Measurements from ENCODE around the gene TAS2R40. TPM values are rescaled to one million over a fixed set of nuclear protein-coding genes. Genes with fewer than 3 reads are reported as not detected.

The TAS2R40 gene
- total RNA-seq, 2 donors from 2014 or later, result not detected

- Mint-ChIP-seq H3K4me1 (peaks cover 2% of the 10 kb centered on the region), H3K27me3 (ENCODE audit: insufficient read depth) (peaks cover 25% of the 10 kb centered on the region), H3K9me3 (peaks cover 19% of the 10 kb centered on the region), H3K4me3 (no peak overlapping the region), H3K27ac (no peak overlapping the region), H3K36me3 (ENCODE audit: low read depth) (no peaks in the 10 kb centered on the region)
- DNase-seq, result no peak
- peaks cover 13% of the 10 kb centered on the region for H3K27me3 ChIP-seq (ENCODE audit: control insufficient read depth, insufficient read depth, low read length, poor library complexity, severe bottlenecking)
- H3K4me3 ChIP-seq (ENCODE audit: low read length), result no peak overlapping the region
- no peaks in the 10 kb centered on the region for H3K36me3 ChIP-seq (ENCODE audit: control insufficient read depth, insufficient read depth, low read length)
- peaks cover 17% of the 10 kb centered on the region for H3K9me3 ChIP-seq (ENCODE audit: control insufficient read depth, low read length)
- TF ChIP-seq CTCF (conservative IDR thresholded peaks at IDR 0.05), result no peak
- H3K27ac ChIP-seq (ENCODE audit: low read depth, low read length), result no peak overlapping the region
- H3K9ac ChIP-seq (ENCODE audit: extremely low read depth, low read length, poor library complexity, severe bottlenecking), result no peak overlapping the region
- no peaks in the 10 kb centered on the region for H3K4me1 ChIP-seq (ENCODE audit: control insufficient read depth, insufficient read depth, low read length)
Observed at GRCh38 chr7:143237366-143237765, 15.5 kb downstream of the TAS2R40 start.

- Mint-ChIP-seq H3K36me3 (ENCODE audit: low read depth) (no peaks in the 10 kb centered on the region), H3K4me3 (no peak overlapping the region), H3K27ac (no peak overlapping the region), H3K4me1 (peaks cover 2% of the 10 kb centered on the region), H3K27me3 (ENCODE audit: insufficient read depth) (peaks cover 16% of the 10 kb centered on the region), H3K9me3 (peaks cover 19% of the 10 kb centered on the region)
- no peak overlapping the region for H3K9ac ChIP-seq (ENCODE audit: extremely low read depth, low read length, poor library complexity, severe bottlenecking)
- no peaks in the 10 kb centered on the region for H3K4me1 ChIP-seq (ENCODE audit: control insufficient read depth, insufficient read depth, low read length)
- WGBS, 2 experiments (ENCODE audit: insufficient coverage in 1 of 2, insufficient read length in 1 of 2), result 84 to 86% methylated on average over 1 of the region's 1 CpG
- H3K27me3 ChIP-seq (ENCODE audit: control insufficient read depth, insufficient read depth, low read length, poor library complexity, severe bottlenecking), result peaks cover 2% of the 10 kb centered on the region
- peaks cover 17% of the 10 kb centered on the region for H3K9me3 ChIP-seq (ENCODE audit: control insufficient read depth, low read length)
- H3K27ac ChIP-seq (ENCODE audit: low read depth, low read length), result no peak overlapping the region
- H3K36me3 ChIP-seq (ENCODE audit: control insufficient read depth, insufficient read depth, low read length), result no peaks in the 10 kb centered on the region
- TF ChIP-seq CTCF (conservative IDR thresholded peaks at IDR 0.05), result no peak
- H3K4me3 ChIP-seq (ENCODE audit: low read length), result no peak overlapping the region
- DNase-seq, result no peak
Observed at GRCh38 chr7:143238289-143238980, 16.6 kb downstream of the TAS2R40 start.

- H3K4me3 Mint-ChIP-seq, result no peak overlapping the region
- peaks cover 17% of the 10 kb centered on the region for H3K9me3 ChIP-seq (ENCODE audit: control insufficient read depth, low read length)
- no peaks in the 10 kb centered on the region for H3K36me3 Mint-ChIP-seq (ENCODE audit: low read depth)
- H3K9me3 Mint-ChIP-seq, result peaks cover 19% of the 10 kb centered on the region
- H3K4me3 ChIP-seq (ENCODE audit: low read length), result no peak overlapping the region
- H3K27ac ChIP-seq (ENCODE audit: low read depth, low read length), result no peak overlapping the region
- no peaks in the 10 kb centered on the region for H3K27me3 ChIP-seq (ENCODE audit: control insufficient read depth, insufficient read depth, low read length, poor library complexity, severe bottlenecking)
- no peak for DNase-seq
- peaks cover 2% of the 10 kb centered on the region for H3K4me1 Mint-ChIP-seq
- H3K9ac ChIP-seq (ENCODE audit: extremely low read depth, low read length, poor library complexity, severe bottlenecking), result no peak overlapping the region
- H3K27ac Mint-ChIP-seq, result no peak overlapping the region
- no peaks in the 10 kb centered on the region for H3K4me1 ChIP-seq (ENCODE audit: control insufficient read depth, insufficient read depth, low read length)
- no peak for TF ChIP-seq CTCF (conservative IDR thresholded peaks at IDR 0.05)
- H3K36me3 ChIP-seq (ENCODE audit: control insufficient read depth, insufficient read depth, low read length), result no peaks in the 10 kb centered on the region
- H3K27me3 Mint-ChIP-seq (ENCODE audit: insufficient read depth), result peaks cover 7% of the 10 kb centered on the region
Observed at GRCh38 chr7:143239813-143240212, 18.0 kb downstream of the TAS2R40 start.

Measured in endodermal cell (in vitro differentiated cells).